Effector CD4-positive, alpha-beta T cell (primary cell): ENCODE data around the gene SPAG8.
A peak's percentile ranks its signal among the peaks of the same experiment; 100 is the strongest.

Experiments used
- DNase-seq: peaks from one replicate; pipeline ENCODE4 v3.0.0-alpha.2; 2020

SPAG8 gene

GRCh38 chr9:35836595-35836994 is 24.5 kb upstream of the SPAG8 start:
- no peak for DNase-seq

DNA sequence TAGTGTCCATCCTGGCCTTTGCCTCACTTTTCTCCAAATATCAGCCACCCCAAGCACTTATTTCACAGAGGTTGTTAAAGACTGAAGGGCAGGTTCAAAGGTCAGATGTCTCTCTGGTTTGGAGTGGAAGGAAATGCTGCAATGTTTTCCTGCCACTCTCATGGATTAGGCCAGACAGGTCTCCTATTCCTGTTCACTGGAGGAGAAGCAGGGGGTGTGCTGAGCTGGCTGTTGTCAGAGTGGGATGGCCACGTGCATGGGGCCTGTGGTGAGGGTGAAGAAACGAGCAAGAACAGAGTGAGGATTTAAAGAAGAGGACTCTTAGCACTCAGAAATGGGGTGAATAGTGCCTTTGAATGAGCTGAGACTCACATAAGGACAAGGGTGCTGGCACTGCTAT is 23.7 kb upstream of the SPAG8 start:
- DNase-seq: no peak

GRCh38 chr9:35835216-35835632 is 23.2 kb upstream of the SPAG8 start:
- DNase-seq: no peak

DNA sequence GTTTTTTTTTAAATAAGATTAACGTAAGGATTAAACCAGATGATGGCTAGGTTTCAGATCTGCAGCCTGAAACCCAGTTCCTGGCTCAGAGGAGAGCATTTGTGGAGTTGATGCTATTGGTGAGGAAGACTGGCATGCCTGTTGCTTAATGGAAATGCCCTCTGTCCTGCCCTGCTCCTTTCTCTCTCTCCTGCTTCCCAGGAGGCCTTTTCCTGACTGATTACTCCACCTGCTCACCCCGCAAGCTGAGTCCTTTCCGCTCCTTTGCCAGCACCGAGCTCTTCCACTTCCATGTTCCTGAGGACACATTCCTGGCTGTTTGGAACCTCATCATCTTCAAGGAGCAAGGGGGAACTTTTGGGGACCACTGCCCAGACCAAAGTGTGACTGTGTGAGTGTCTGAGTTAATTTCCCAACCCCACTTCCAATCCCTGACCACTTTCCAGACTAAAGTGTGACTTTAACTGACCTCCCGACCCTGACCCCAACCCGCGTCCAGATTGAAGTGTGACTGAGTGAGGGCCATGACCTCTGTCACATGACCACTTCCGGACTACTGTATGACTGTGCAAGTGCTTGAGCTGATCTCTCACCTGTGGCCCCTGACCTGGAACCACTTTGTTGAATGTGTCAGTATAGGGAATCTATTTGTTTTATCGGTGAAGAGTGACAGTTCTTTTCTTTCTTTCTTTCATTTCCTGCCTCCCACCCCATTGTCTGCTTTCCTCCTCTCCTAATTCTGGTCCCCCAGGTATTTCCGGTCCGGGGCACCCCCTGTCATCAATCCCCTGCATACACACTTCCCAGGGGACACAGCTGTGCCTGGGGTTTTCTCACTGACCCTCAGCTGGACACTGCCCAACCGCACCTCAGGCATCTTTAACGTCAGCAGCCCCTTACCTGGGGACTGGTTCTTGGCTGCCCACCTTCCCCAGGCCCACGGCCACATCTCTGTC is 22.5 kb upstream of the SPAG8 start:
- no peak for DNase-seq

DNA sequence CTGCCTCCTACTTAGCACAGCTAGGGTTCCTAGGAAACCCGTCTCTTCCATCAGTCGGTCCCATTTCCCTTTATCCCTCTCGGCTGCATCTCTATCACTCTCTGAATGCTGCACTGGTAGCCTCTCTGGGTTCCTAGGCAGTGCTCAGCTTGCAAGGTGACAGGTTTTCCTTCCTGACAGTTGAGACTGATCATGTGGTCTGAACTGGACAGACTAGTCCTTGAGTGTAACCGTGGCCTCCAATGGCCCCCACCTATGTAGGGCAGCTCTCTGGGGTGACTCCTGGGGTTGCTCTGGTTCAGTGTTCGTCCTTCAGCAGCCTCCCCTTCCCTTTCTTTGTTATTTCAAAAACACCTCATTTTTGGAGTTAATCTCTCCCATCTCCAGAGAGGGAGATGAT is 20.8 kb upstream of the SPAG8 start:
- no peak for DNase-seq

- no peak for DNase-seq
Measured at GRCh38 chr9:35831040-35831439, 19.0 kb upstream of the SPAG8 start.

- DNase-seq: no peak
Measured at GRCh38 chr9:35829764-35830096, 17.7 kb upstream of the SPAG8 start.

DNA sequence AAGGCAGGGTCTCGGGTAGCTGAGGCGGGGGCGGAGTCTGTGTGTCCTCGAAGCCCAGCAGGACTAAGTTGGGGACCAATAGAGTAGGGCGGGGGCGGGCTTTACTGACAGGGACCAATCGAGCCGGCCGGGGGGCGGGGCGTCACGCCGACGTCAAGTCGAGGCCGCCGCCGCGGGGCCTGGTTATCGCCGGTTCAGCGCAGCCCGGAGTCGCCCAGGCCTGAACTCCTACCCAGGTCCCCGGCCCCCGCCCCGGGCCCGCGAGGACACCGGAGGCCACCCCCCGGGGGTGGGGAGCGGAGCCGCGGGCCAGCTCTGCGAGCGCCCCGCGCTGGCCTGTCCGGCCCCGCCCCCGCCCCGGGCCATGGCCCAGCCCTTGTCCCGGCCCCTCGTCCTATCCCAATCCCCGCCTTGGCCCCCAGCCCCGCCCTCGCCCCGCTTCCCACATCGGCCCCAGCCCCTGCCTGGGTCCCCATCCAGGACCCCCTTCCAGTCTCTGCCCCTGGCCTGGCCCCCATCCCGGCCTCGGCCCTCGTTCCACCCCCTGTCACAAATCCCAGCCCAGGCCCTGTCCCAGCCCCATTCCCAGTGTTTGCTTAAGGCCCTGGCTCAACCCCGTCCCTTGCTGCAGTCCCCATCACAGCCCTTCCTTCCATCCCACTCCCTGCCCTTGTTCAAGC is 17.2 kb upstream of the SPAG8 start, which contains the start of gene TMEM8B:
Gene TMEM8B (plus strand): TSS at position 145 of the 680 bp plus-strand sequence. CDS start 220 bp downstream, at position 365.
- DNase-seq: peak; percentile 94

DNA sequence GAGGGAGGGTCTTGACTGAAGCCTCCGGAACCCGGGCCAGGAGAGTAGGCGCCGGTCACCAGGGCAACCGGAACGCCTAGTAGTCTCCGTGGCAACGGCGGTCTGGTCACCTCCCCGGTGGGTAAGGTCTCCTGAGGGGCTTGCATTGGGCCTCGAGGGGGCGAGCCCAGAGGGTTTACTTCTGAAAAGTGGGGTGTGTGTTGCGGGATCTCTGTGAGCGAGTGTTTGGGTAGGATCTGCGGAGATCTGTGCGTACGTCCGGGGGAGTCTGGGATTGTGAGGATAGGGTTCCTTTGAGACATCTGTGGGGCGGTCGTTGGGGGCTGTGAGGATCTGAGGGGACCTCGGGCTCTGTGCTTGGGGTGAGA is 16.6 kb upstream of the SPAG8 start, which contains the start of gene FAM221B:
Gene FAM221B (minus strand): TSS at position 17 of the 368 bp plus-strand sequence. CDS start 2,571 bp downstream, outside the sequence.
- DNase-seq: no peak

- no peak for DNase-seq
Measured at GRCh38 chr9:35827486-35827885, 15.4 kb upstream of the SPAG8 start.

- DNase-seq: no peak
Measured at GRCh38 chr9:35826071-35826701, 14.1 kb upstream of the SPAG8 start.

- no peak for DNase-seq
Measured at GRCh38 chr9:35822926-35823325, 10.9 kb upstream of the SPAG8 start.

DNA sequence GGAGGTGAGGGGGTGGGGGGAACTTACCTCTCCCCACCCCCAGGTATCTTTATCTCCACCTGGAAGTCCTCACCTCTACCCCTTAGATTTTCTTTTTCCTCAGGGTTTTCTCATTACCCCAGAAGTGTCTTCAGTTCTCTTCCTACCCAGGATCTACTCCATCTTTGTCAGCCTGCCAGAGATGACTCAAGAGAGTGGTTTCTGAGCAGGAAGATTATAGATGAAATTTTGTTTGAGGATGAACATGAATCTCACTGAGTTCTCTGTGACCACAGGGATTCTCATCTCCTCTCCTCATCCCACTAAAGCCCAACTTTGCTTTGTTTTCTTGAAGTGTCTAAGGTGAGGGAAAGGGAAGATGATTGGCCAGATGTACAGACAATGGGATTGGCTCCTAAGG is 8.0 kb upstream of the SPAG8 start:
- no peak for DNase-seq

DNA sequence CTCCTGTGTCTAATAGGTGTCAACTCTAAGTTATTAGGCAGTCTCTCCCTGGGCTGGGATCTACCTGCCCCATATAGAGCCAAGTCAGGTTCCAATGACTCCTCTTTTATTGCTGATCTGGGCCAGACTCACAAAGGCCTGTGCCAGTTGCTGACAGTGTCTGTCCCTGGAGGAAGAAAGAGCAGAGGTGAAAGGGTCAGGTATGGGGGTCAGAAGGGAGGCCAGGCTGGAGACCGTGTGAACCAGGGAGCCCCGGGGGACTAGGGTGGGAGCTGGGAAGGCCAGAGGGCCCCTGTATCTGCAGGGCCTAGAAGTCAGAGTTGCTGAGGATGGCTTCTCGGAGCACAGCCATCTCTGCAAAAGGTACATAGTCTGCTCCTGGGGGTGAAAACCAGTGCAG is 6.3 kb upstream of the SPAG8 start:
- DNase-seq: no peak

DNA sequence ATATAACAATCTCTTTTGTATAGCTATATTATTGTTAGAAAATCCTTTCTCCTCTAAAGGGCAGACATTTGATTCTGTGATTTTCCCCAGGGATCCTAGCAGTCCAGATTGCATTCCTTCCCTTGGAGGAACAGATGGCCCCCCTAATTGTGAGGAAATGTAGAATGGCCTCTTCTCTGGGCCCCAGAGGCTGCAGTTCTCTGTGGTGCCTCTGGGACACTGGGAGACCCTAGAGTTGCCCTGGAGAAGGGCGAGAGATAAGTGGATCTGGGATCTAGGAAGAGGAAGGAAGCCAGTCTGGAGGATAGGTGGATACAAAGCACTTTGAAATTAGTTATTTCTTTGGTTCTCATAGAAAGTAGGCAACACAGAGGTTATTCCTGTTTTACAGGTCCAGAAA is 4.6 kb upstream of the SPAG8 start:
- DNase-seq: no peak

- DNase-seq: peak; percentile 93
Measured at GRCh38 chr9:35814841-35815543, 2.9 kb upstream of the SPAG8 start, which contains the start of gene HINT2. HINT2 (minus strand) TSS chr9:35815042; CDS start chr9:35814979, 63 bp downstream.

- no peak for DNase-seq
Measured at GRCh38 chr9:35814106-35814840, 2.2 kb upstream of the SPAG8 start.

DNA sequence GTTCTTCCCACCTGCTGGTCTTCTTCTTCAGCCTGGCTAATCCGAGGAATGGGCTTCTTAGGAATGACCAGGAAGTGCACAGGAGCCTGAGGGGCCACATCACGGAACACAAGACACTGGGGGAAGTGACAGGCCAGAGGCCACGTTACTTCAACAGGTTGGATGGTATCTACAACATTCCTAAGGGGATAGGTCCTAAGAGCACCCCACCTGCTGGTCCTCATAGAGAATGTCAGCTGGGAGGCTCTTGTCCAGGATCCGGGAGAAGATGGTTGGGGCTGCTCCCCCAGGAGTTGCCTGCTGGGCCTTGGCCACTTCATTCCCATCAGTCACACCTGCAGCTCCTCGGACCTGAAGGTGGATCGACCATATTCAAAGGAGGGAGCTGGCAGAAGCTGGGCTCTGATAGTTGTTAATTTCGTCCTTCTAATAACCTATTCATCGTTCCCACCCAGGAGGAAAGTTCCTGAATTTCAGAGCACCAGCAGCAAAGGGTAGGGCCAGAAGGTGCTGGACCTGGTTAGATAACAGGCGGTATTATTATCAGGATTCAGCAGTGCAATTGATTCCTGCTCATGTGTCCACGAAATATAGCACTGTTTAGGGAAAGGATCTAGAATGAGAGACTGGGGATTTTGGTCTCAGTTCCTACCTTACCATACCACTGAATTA is 1.5 kb upstream of the SPAG8 start:
- DNase-seq: no peak

- DNase-seq: no peak
Measured at GRCh38 chr9:35811381-35812024, 559 bp downstream of the SPAG8 start.

GRCh38 chr9:35810122-35810521 is 1.9 kb downstream of the SPAG8 start:
- DNase-seq: no peak

- no peak for DNase-seq
Measured at GRCh38 chr9:35808433-35808832, 3.6 kb downstream of the SPAG8 start.
